ENCODE results near the gene PIK3IP1. TPM values are rescaled to one million over a fixed set of nuclear protein-coding genes. Genes with fewer than 3 reads are reported as not detected.

PIK3IP1 gene
- total and polyA plus RNA-seq, 2 donors from 2014 or later: 21.4 to 42.7 TPM

DNA sequence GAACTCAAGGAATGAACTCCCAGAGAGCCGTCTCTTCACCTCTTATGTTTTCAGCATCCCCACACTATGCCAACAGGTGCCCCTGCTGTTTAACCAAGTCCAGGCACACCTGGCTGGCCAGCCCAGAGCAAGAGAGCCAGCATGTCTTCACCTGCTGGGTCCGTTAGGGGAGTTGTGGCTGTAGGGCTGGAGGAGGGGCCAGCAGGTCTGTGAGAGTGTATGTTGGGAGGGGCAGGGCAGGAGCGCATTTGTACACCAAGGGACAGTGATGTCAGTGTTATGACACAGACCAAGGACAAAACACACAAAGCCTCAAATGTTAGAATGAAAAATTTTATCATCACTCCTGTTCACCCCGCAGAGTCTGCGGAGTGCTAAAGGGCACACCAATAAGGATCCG lies 48.1 kb upstream of the PIK3IP1 start:
- no peak for DNase-seq
- Histone ChIP-seq H3K27ac (ENCODE audit: low read depth in 2 of 2, low read length in 2 of 2) (no peak overlapping the region), H3K9me3 (ENCODE audit: control insufficient read depth in 2 of 3, insufficient read depth in 1 of 3, low read length in 3 of 3) (no peaks in the 10 kb centered on the region), H3K9ac (ENCODE audit: low read length in 3 of 3) (no peak overlapping the region), H3K27me3 (ENCODE audit: control insufficient read depth, insufficient read depth, low read length) (no peaks in the 10 kb centered on the region), H3K4me1 (ENCODE audit: control insufficient read depth in 2 of 3, insufficient read depth in 2 of 3, low read depth in 1 of 3, low read length in 3 of 3) (peaks cover 0 to 52% (median 34%) of the 10 kb centered on the region in 3 donors), H3K4me3 (ENCODE audit: low read length in 3 of 3) (no peak overlapping the region), H3K36me3 (ENCODE audit: control insufficient read depth in 2 of 3, insufficient read depth in 3 of 3, low read length in 3 of 3) (peaks cover 0 to 28% (median 11%) of the 10 kb centered on the region in 3 donors)
- TF ChIP-seq CTCF (IDR thresholded peaks at IDR 0.05; ENCODE audit: borderline replicate concordance, extremely low read depth, insufficient read depth): no peak
- intact Hi-C loops (cut with DNase I): no loop called here
- no peak for FAIRE-seq

DNA sequence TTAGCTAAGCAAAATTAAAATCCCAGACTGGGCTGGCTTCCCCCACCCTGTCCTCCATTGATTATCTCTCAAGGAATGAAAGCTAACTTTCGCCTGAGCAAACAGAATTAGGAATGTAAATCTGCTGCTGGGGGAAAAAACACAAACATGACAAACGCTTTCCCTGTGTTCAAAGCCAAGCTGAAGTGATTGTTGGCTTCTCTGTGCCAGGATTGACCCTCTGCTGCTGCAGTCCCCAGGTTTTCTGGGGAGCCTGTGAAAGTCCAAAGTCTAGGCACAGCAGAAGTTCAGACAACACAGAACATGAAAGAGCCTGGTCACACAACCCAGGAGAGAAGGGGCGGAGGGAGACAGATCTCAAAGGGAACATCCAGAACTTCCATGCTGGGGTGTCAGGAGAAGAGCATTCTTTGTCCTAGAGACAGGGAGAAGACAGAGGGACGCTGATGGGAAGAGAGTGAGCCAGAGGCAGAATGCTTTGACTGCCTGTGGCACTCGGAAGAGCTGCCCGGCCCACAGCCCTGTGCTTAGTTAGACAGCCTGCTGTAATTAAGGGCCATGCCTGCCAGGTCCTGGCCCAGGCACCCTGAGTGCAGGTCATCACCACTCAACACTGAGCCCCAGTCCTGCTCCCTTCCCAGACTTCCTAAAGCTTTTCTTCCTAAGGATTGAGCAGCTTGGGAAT lies 47.0 kb upstream of the PIK3IP1 start:
- Histone ChIP-seq H3K27me3 (ENCODE audit: control insufficient read depth, insufficient read depth, low read length) (no peaks in the 10 kb centered on the region), H3K9ac (ENCODE audit: low read length in 3 of 3) (no peak overlapping the region), H3K4me3 (ENCODE audit: low read length in 3 of 3) (no peak overlapping the region), H3K9me3 (ENCODE audit: control insufficient read depth in 2 of 3, insufficient read depth in 1 of 3, low read length in 3 of 3) (no peaks in the 10 kb centered on the region), H3K36me3 (ENCODE audit: control insufficient read depth in 2 of 3, insufficient read depth in 3 of 3, low read length in 3 of 3) (peaks cover 7 to 38% (median 21%) of the 10 kb centered on the region in 3 donors), H3K27ac (ENCODE audit: low read depth in 2 of 2, low read length in 2 of 2) (no peak overlapping the region), H3K4me1 (ENCODE audit: control insufficient read depth in 2 of 3, insufficient read depth in 2 of 3, low read depth in 1 of 3, low read length in 3 of 3) (peaks cover 0 to 41% (median 27%) of the 10 kb centered on the region in 3 donors)
- DNase-seq (no peak), FAIRE-seq (no peak)
- TF ChIP-seq CTCF (IDR thresholded peaks at IDR 0.05; ENCODE audit: borderline replicate concordance, extremely low read depth, insufficient read depth): no peak
- intact Hi-C loops (cut with DNase I): no loop called here

DNA sequence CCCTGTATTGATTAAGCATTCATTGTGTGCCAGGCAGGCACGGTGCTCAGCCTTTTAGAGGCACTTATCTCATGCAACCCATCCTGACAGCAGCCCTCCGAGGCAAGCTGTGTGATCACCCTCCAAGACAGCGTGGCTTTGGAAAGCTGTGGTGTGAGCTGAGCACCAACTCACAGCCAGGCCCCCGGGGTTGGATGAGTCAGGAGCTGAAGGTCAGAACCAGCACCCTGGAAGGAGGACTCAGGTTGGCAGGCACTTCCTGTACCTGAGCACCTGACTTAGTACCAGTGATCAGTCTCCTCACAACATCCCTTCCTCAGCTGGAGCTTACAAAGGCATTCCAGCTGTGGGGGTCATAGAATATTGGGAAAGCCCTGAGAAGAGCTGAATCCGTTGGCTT lies 44.9 kb upstream of the PIK3IP1 start:
- FAIRE-seq (no peak), DNase-seq (peak in 1 of 5 donors; percentile 83)
- Histone ChIP-seq H3K4me3 (ENCODE audit: low read length in 3 of 3) (no peak overlapping the region), H3K9ac (ENCODE audit: low read length in 3 of 3) (no peak overlapping the region), H3K27me3 (ENCODE audit: control insufficient read depth, insufficient read depth, low read length) (no peaks in the 10 kb centered on the region), H3K36me3 (ENCODE audit: control insufficient read depth in 2 of 3, insufficient read depth in 3 of 3, low read length in 3 of 3) (peaks cover 7 to 48% (median 31%) of the 10 kb centered on the region in 3 donors), H3K4me1 (ENCODE audit: control insufficient read depth in 2 of 3, insufficient read depth in 2 of 3, low read depth in 1 of 3, low read length in 3 of 3) (peaks cover 0 to 27% (median 24%) of the 10 kb centered on the region in 3 donors), H3K27ac (ENCODE audit: low read depth in 2 of 2, low read length in 2 of 2) (no peak overlapping the region), H3K9me3 (ENCODE audit: control insufficient read depth in 2 of 3, insufficient read depth in 1 of 3, low read length in 3 of 3) (no peaks in the 10 kb centered on the region)
- intact Hi-C loops (cut with DNase I): no loop called here
- no peak for TF ChIP-seq CTCF (IDR thresholded peaks at IDR 0.05; ENCODE audit: borderline replicate concordance, extremely low read depth, insufficient read depth)
